Esophagus squamous epithelium (tissue), 5 donors: ENCODE measurements around the gene POLR2C. TPM values are rescaled to one million over a fixed set of nuclear protein-coding genes. Genes with fewer than 3 reads are reported as not detected.

ENCODE experiments used
- DNase-seq: peaks from one replicate; lab custom pipeline; 2025; lab: John Stamatoyannopoulos, UW
- H3K27ac ChIP-seq, 4 donors: fragments of 200-600 bp; sonication (generic); one replicate each; pipeline ENCODE4 v1.5.1; 2016 to 2019; ENCODE audit warnings: mild to moderate bottlenecking in 1 of 4
- H3K27me3 ChIP-seq, 4 donors: fragments of 200-600 bp; sonication (generic); 1 replicate in 3 of 4; 2 replicates in 1 of 4; pipeline versions ENCODE4 v1.5.1 to v1.6.0; 2017 to 2021; ENCODE audit warnings: antibody characterized with exemption in 1 of 4
- H3K36me3 ChIP-seq, 3 donors: fragments of 200-600 bp; sonication (generic); one replicate each; pipeline ENCODE4 v1.5.1; 2016 to 2019
- H3K4me1 ChIP-seq, 3 donors: fragments of 200-600 bp; sonication (generic); one replicate each; pipeline ENCODE4 v1.5.1; 2017 to 2019
- H3K4me3 ChIP-seq, 4 donors: fragments of 200-600 bp; sonication (generic); 1 replicate in 3 of 4; 2 replicates in 1 of 4; pipeline ENCODE4 v1.5.1; 2016 to 2019; ENCODE audit warnings: mild to moderate bottlenecking in 2 of 4, moderate library complexity in 1 of 4
- H3K9me3 ChIP-seq, 3 donors: fragments of 200-600 bp; sonication (generic); one replicate each; pipeline ENCODE4 v1.5.1; 2016 to 2019
- CTCF ChIP-seq, 6 experiments: fragments of 450-650 bp in 4 of 6; fragments of 200-600 bp in 2 of 6; sonication (generic) in 2 of 6; IDR thresholded peaks; one replicate each; pipeline ENCODE4 v1.5.1; 2016 to 2019; ENCODE audit warnings: antibody characterized with exemption in 6 of 6, mild to moderate bottlenecking in 4 of 6, moderate library complexity in 4 of 6
- POLR2A ChIP-seq, 4 donors: fragments of 450-650 bp; IDR thresholded peaks; one replicate each; pipeline ENCODE4 v1.6.1; 2017; ENCODE audit warnings: antibody characterized with exemption in 4 of 4, mild to moderate bottlenecking in 4 of 4, moderate library complexity in 3 of 4
- WGBS, 2 donors: methylation state at CpG; one replicate each; pipeline ENCODE4 v1.1.5; 2018; 5-methylcytosine and 5-hydroxymethylcytosine counted together
- intact Hi-C: fragments of 100-400 bp; cut with DNase I; formaldehyde crosslinking; loops from one replicate; pipeline ENCODE4 v1.15.0; 2022
- total RNA-seq, 4 donors: library from RNA; depleted of rRNA; stranded (reverse); fragments of >200 nt; gene quantifications; one replicate each; pipeline ENCODE4 v1.1.0, GENCODE V29; 2016
- donor health status: DM: yes; HTN: yes; CAD: no.

Gene POLR2C
- total RNA-seq, 4 donors from 2014 or later = 58.8 to 86.8 (median 71.1) TPM

DNA sequence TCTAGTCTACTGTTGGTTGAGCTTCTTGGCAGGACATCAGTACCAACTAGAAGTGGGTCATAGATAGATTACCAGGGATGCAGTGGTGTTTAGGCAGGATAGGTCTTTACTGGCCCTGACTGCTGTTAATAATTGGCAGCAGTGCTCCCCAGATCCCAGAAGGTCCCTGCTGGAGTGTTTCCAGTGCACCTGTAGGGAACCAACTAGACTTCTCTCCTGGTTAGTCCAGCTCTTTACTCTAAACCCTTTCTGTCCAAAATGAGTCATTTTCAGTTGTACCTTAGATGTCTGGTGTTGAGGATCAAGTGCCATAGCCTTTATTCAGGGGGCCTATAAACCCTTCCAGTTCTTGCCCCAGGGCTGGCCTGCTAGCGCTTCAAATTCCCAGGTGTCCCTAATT lies 8.7 kb downstream of the POLR2C start:
- Histone ChIP-seq H3K27ac (no peak overlapping the region), H3K9me3 (no peaks in the 10 kb centered on the region), H3K4me1 (peaks cover 0 to 28% (median 5%) of the 10 kb centered on the region in 3 donors), H3K27me3 (no peaks in the 10 kb centered on the region), H3K4me3 (no peak overlapping the region), H3K36me3 (peaks cover 13 to 96% (median 48%) of the 10 kb centered on the region in 3 donors)
- WGBS, 2 donors = 83 to 100% methylated on average over 1 of the region's 1 CpG
- no peak for DNase-seq
- TF ChIP-seq POLR2A (IDR thresholded peaks at IDR 0.05) (no peak), CTCF (IDR thresholded peaks at IDR 0.05) (no peak)
- intact Hi-C loops = loop anchor here (10.0 kb wide), 1 partner anchor 54 kb away; no protein-coding TSS in a partner anchor

- no peaks in the 10 kb centered on the region for H3K27me3 ChIP-seq
- H3K9me3 ChIP-seq = no peaks in the 10 kb centered on the region
- WGBS, 2 donors = 55 to 72% methylated on average over 6 to 8 of the region's 10 CpGs
- intact Hi-C loops = loop anchor here (10.0 kb wide), 1 partner anchor 53 kb away; no protein-coding TSS in a partner anchor
- no peak for DNase-seq
- H3K4me1 ChIP-seq = peaks cover 0 to 37% (median 5%) of the 10 kb centered on the region in 3 donors
- peaks cover 13 to 94% (median 43%) of the 10 kb centered on the region in 3 donors for H3K36me3 ChIP-seq
- no peak overlapping the region for H3K4me3 ChIP-seq
- H3K27ac ChIP-seq = no peak overlapping the region
- no peak for TF ChIP-seq CTCF (IDR thresholded peaks at IDR 0.05)
- no peak for TF ChIP-seq POLR2A (IDR thresholded peaks at IDR 0.05)
Observed at GRCh38 chr16:57471852-57472664, 9.6 kb downstream of the POLR2C start.

- H3K9me3 ChIP-seq = no peaks in the 10 kb centered on the region
- DNase-seq = no peak
- intact Hi-C loops = loop anchor here (10.0 kb wide), 1 partner anchor 52 kb away; no protein-coding TSS in a partner anchor
- TF ChIP-seq CTCF (IDR thresholded peaks at IDR 0.05) (no peak), POLR2A (IDR thresholded peaks at IDR 0.05) (no peak)
- H3K36me3 ChIP-seq = peaks cover 13 to 94% (median 41%) of the 10 kb centered on the region in 3 donors
- peaks cover 0 to 42% (median 6%) of the 10 kb centered on the region in 3 donors for H3K4me1 ChIP-seq
- no peaks in the 10 kb centered on the region for H3K27me3 ChIP-seq
- H3K4me3 ChIP-seq = no peak overlapping the region
- H3K27ac ChIP-seq = no peak overlapping the region
- 63 to 69% methylated on average over 1 to 3 of the region's 4 CpGs for WGBS, 2 donors
Observed at GRCh38 chr16:57472665-57473060, 10.2 kb downstream of the POLR2C start.

- peaks cover 5 to 48% (median 13%) of the 10 kb centered on the region in 3 donors for H3K4me1 ChIP-seq
- no peak overlapping the region for H3K27ac ChIP-seq
- no peaks in the 10 kb centered on the region for H3K27me3 ChIP-seq
- H3K4me3 ChIP-seq = no peak overlapping the region
- no peaks in the 10 kb centered on the region for H3K9me3 ChIP-seq
- no peak for DNase-seq
- H3K36me3 ChIP-seq = peaks cover 13 to 94% (median 36%) of the 10 kb centered on the region in 3 donors
- WGBS, 2 donors = 84 to 93% methylated on average over 8 to 11 of the region's 14 CpGs
- intact Hi-C loops = loop anchor here (10.0 kb wide), 1 partner anchor 51 kb away; no protein-coding TSS in a partner anchor
- TF ChIP-seq POLR2A (IDR thresholded peaks at IDR 0.05) = no peak
- no peak for TF ChIP-seq CTCF (IDR thresholded peaks at IDR 0.05)
Observed at GRCh38 chr16:57473176-57473840, 10.8 kb downstream of the POLR2C start.
